ENCODE data around the gene CSPG4.
"Not testable (repeated sequence)": the region's sequence is repeated elsewhere in the genome, so short reads cannot be mapped to it uniquely, and the experiment has no call there.

CSPG4 gene

DNA sequence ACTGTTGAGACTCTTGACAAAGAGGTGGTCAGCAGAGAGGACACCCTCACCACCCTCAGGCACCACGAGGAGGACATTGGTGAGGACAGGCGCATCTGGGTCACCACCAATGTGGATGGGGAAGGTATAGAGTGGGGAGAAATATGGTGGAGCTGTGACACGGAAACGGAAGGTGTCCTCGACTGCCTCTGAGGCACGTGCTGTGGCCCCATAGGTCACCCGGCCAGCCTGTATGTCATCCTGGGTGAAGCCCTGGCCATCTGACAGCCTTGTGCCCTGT, 24.4 kb downstream of the CSPG4 start:
- no peaks in the 10 kb centered on the region for H3K36me3 ChIP-seq (ENCODE audit: control insufficient read depth, low read depth, low read length)
- H3K9ac ChIP-seq (ENCODE audit: low read length): no peak overlapping the region
- H3K27me3 ChIP-seq (ENCODE audit: control insufficient read depth, insufficient read depth, low read length): no peaks in the 10 kb centered on the region
- H3K4me3 ChIP-seq (ENCODE audit: low read length): no peak overlapping the region
- H3K27ac ChIP-seq (ENCODE audit: low read length): no peak overlapping the region
- no peaks in the 10 kb centered on the region for H3K9me3 ChIP-seq (ENCODE audit: control insufficient read depth, low read depth, low read length)
- no peaks in the 10 kb centered on the region for H3K4me1 ChIP-seq (ENCODE audit: control insufficient read depth, low read depth, low read length)

- Histone ChIP-seq H3K9me3 (ENCODE audit: control insufficient read depth, low read depth, low read length) (no peaks in the 10 kb centered on the region), H3K4me1 (ENCODE audit: control insufficient read depth, low read depth, low read length) (no peaks in the 10 kb centered on the region), H3K27ac (ENCODE audit: low read length) (no peak overlapping the region), H3K4me3 (ENCODE audit: low read length) (no peak overlapping the region), H3K36me3 (ENCODE audit: control insufficient read depth, low read depth, low read length) (no peaks in the 10 kb centered on the region), H3K27me3 (ENCODE audit: control insufficient read depth, insufficient read depth, low read length) (no peaks in the 10 kb centered on the region), H3K9ac (ENCODE audit: low read length) (no peak overlapping the region)
Measured at GRCh38 chr15:75687486-75688277, 25.0 kb downstream of the CSPG4 start.

- H3K9me3 ChIP-seq (ENCODE audit: control insufficient read depth, low read depth, low read length); H3K27me3 ChIP-seq (ENCODE audit: control insufficient read depth, insufficient read depth, low read length); H3K4me1 ChIP-seq (ENCODE audit: control insufficient read depth, low read depth, low read length); H3K36me3 ChIP-seq (ENCODE audit: control insufficient read depth, low read depth, low read length); H3K27ac ChIP-seq (ENCODE audit: low read length); H3K9ac ChIP-seq (ENCODE audit: low read length); H3K4me3 ChIP-seq (ENCODE audit: low read length): not testable (repeated sequence)
Measured at GRCh38 chr15:75686212-75686642, 26.4 kb downstream of the CSPG4 start.

- Histone ChIP-seq H3K36me3 (ENCODE audit: control insufficient read depth, low read depth, low read length) (no peaks in the 10 kb centered on the region), H3K9me3 (ENCODE audit: control insufficient read depth, low read depth, low read length) (no peaks in the 10 kb centered on the region), H3K4me3 (ENCODE audit: low read length) (no peak overlapping the region), H3K27ac (ENCODE audit: low read length) (no peak overlapping the region), H3K4me1 (ENCODE audit: control insufficient read depth, low read depth, low read length) (no peaks in the 10 kb centered on the region), H3K27me3 (ENCODE audit: control insufficient read depth, insufficient read depth, low read length) (no peaks in the 10 kb centered on the region), H3K9ac (ENCODE audit: low read length) (no peak overlapping the region)
Measured at GRCh38 chr15:75685195-75685594, 27.5 kb downstream of the CSPG4 start.

GRCh38 chr15:75684648-75685047, 28.0 kb downstream of the CSPG4 start:
- Histone ChIP-seq H3K9me3 (ENCODE audit: control insufficient read depth, low read depth, low read length) (no peaks in the 10 kb centered on the region), H3K9ac (ENCODE audit: low read length) (no peak overlapping the region), H3K27ac (ENCODE audit: low read length) (no peak overlapping the region), H3K4me3 (ENCODE audit: low read length) (no peak overlapping the region), H3K4me1 (ENCODE audit: control insufficient read depth, low read depth, low read length) (no peaks in the 10 kb centered on the region), H3K27me3 (ENCODE audit: control insufficient read depth, insufficient read depth, low read length) (no peaks in the 10 kb centered on the region), H3K36me3 (ENCODE audit: control insufficient read depth, low read depth, low read length) (no peaks in the 10 kb centered on the region)

- H3K9me3 ChIP-seq (ENCODE audit: control insufficient read depth, low read depth, low read length); H3K27ac ChIP-seq (ENCODE audit: low read length); H3K36me3 ChIP-seq (ENCODE audit: control insufficient read depth, low read depth, low read length); H3K4me3 ChIP-seq (ENCODE audit: low read length); H3K27me3 ChIP-seq (ENCODE audit: control insufficient read depth, insufficient read depth, low read length); H3K4me1 ChIP-seq (ENCODE audit: control insufficient read depth, low read depth, low read length); H3K9ac ChIP-seq (ENCODE audit: low read length): not testable (repeated sequence)
Measured at GRCh38 chr15:75683646-75684312, 28.9 kb downstream of the CSPG4 start.

DNA sequence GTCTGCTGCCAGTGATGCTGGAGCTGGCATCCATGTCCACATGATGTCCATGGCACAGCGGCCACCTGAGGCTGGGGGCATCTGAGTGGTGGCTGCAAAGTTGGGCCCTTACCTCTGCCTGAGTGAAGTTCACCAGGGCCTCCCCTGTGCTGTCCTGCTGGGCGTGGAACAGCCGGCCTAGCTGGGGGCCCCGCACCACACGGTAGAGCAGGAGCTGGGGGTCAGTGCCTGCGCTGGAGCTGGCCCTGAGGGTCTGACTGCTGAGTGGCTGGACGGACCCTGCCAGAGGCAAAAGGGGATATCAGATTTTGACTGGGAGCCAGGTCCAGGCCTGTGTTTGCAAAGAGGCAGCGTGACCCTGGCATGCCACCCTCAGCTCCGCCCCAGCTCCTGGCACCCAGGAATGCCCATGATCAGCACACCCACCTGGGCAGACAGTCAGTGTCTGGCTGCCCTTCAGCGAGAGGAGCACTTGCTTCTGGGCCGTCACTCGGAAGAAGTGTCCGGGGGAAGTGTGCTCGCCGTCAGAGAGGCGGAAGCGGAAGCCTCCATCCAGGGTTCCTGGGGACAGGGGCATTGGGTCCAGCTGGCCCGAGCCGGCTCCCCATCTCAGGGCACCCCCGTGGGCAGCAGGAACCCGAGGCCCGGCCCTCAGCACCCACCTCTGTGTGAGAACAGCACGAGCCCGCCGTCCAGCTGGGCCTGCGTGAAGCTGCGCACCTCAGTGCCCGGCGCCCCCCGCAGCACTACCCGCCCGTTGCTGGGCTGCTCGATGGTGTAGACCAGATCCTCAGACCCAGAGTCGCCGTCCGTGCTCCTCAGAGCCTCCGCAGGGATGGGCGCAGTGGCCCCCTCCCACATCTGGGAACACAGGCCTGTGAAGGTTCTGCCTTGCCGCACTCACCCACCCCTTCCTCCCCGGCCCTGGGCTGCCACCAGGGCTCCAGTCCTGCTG, 30.2 kb downstream of the CSPG4 start:
- Histone ChIP-seq H3K4me1 (ENCODE audit: control insufficient read depth, low read depth, low read length) (no peaks in the 10 kb centered on the region), H3K9ac (ENCODE audit: low read length) (no peak overlapping the region), H3K36me3 (ENCODE audit: control insufficient read depth, low read depth, low read length) (no peaks in the 10 kb centered on the region), H3K27me3 (ENCODE audit: control insufficient read depth, insufficient read depth, low read length) (no peaks in the 10 kb centered on the region), H3K4me3 (ENCODE audit: low read length) (no peak overlapping the region), H3K27ac (ENCODE audit: low read length) (no peak overlapping the region), H3K9me3 (ENCODE audit: control insufficient read depth, low read depth, low read length) (no peaks in the 10 kb centered on the region)

DNA sequence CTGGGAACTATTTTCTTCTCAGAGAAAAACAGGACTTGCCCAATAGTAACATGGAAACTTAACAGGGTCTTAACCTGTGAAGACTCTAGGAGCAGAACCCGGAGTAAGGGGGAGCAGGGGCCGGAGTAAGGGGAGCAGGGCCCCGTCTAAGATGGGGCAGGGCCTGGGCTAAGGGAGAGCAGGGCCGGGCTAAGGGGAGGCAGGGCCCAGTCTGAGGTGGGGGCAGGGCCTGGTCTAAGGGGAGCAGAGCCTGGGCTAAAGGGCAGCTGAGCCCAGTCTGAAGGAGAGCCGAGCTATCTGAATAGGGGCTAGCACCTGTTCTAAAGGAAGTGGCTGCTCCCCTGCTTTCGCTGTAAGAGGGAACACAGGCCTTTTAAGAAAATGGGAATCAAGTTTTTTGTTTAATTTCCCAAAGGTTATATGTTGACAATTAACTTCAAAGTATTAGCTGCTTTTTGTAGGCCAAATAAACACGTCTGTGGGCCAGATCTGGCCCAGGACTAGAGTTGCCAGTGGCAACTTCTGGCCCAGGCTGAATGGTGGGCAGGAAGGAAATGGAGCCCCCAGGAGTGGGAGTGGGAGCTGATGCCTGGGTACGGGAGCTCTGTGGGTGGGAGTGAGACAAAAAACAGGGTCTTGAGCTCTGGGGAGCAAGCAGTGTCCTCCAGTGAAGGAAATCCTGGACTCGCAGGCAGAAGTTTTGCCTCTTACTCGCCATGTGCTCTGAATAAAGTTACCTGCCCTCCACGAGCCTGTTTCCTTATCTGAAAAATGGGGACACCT, 32.5 kb downstream of the CSPG4 start:
- no peak overlapping the region for H3K9ac ChIP-seq (ENCODE audit: low read length)

DNA sequence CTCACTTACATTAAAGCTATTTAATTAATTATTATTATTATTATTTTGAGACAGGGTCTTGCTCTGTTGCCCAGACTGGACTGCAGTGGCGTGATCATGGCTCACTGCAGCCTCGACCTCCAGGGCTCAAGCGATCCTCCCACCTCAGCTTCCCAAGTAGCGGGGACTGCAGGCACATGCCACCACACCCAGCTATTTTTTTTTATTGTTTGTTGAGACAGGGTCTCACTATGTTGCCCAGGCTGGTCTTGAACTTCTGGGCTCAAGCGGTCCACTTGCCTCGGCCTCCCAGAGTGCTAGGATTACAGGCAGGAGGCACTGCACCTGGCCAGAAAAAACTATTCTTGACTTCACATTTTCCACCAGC, 34.3 kb downstream of the CSPG4 start:
- not testable (repeated sequence) for H3K9ac ChIP-seq (ENCODE audit: low read length); H3K27me3 ChIP-seq (ENCODE audit: control insufficient read depth, insufficient read depth, low read length); H3K4me3 ChIP-seq (ENCODE audit: low read length); H3K4me1 ChIP-seq (ENCODE audit: control insufficient read depth, low read depth, low read length); H3K36me3 ChIP-seq (ENCODE audit: control insufficient read depth, low read depth, low read length); H3K27ac ChIP-seq (ENCODE audit: low read length); H3K9me3 ChIP-seq (ENCODE audit: control insufficient read depth, low read depth, low read length)

More for the DNA sequence above, 32.5 kb downstream of the CSPG4 start:
- Histone ChIP-seq H3K4me3 (ENCODE audit: low read length) (no peak overlapping the region), H3K9me3 (ENCODE audit: control insufficient read depth, low read depth, low read length) (no peaks in the 10 kb centered on the region), H3K36me3 (ENCODE audit: control insufficient read depth, low read depth, low read length) (no peaks in the 10 kb centered on the region), H3K4me1 (ENCODE audit: control insufficient read depth, low read depth, low read length) (no peaks in the 10 kb centered on the region), H3K27me3 (ENCODE audit: control insufficient read depth, insufficient read depth, low read length) (no peaks in the 10 kb centered on the region), H3K27ac (ENCODE audit: low read length) (no peak overlapping the region)

DNA sequence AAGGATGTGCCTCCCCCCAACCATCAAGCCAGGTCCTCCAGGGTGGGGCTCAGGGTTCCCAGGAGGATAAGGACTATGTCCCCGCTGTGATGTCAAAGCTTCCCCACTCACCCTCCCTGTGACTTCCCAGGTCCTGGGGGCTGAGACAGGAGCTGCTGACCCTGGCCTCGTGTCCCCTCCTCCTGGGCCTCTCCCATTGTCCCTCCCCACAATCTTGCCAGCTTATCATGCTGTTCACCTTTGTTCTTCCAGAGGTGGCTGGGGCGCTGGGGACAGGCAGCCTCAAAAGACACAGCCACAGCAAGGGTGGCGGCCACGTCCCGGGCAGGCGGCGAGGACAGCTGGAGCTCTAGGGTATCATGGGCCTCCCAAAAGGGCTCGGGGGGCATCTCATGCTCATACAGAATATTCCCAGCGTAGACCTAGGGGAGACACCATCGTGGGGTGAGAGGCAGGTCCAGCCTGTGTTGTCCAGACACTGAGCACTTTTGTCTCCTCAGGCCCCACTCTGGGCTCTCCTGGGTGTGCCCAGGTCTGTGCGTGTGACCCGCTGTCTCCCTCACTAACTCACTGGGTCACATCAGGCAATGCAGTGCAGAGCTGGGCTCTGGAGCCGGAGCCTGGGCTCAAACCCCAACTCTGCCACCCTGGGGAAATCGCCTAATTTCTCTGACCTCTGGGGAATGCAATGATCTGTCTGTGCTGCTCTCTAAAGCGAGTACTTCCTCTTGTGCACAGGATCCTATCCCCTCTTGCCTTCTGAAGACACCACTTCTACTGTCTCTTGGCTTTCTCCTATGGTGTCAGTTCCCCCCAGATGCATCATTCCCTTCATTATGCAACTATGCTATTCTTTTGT, 35.0 kb downstream of the CSPG4 start:
- no peak overlapping the region for H3K9ac ChIP-seq (ENCODE audit: low read length)
- H3K9me3 ChIP-seq (ENCODE audit: control insufficient read depth, low read depth, low read length): no peaks in the 10 kb centered on the region
- H3K4me1 ChIP-seq (ENCODE audit: control insufficient read depth, low read depth, low read length): peaks cover 5% of the 10 kb centered on the region
- no peak overlapping the region for H3K27ac ChIP-seq (ENCODE audit: low read length)
- H3K4me3 ChIP-seq (ENCODE audit: low read length): no peak overlapping the region
- no peaks in the 10 kb centered on the region for H3K27me3 ChIP-seq (ENCODE audit: control insufficient read depth, insufficient read depth, low read length)
- no peaks in the 10 kb centered on the region for H3K36me3 ChIP-seq (ENCODE audit: control insufficient read depth, low read depth, low read length)

Measured in iPS-18a (cell line).